ENCODE measurements around the gene ENO2. TPM values are rescaled to one million over a fixed set of nuclear protein-coding genes. Genes with fewer than 3 reads are reported as not detected.

Gene ENO2
- total RNA-seq, 4 donors from 2014 or later, result 28.7 to 49.7 (median 40.0) TPM

DNA sequence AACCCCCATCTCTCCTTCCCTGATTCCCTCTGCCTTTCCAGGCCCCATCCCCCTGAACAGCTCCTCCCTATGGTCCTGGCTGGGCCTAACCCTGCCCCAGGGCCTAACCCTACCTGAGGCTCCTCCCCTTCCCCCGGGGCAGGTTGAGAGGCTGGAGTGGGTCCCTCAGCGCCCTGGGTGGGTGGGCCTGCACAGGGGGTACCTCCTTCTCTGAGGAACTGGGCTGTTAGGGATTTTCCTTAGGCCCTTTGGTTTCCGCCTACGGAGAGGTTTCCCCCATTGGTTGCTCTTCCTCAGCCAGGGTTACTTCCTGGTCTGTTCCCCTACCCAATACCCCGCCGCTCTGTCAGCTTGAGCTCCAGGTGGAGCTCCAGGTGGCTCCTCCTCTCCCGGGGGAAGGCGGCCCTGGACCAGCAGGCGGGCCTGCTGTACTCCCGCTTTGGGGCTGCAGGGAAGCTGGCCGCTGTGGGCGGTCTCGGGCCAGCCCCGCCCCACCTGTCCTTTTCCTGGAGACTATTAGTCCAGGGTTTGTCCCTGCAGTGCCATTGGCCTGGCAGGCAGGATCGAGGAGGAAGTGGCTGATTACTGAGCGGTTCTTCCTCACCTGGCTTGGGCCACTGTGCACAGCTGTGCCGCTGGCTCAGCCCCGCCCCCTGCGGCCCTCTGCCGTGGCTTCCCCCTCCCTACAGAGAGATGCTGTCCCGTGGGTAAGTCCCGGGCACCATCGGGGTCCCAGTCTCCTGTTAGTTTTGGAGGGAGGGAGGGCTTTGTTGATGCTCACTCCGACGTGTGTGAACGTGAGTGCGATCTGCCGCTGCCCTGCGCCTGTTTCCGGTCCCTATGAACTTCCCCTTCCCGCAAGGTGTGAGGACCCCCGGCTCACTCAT lies 31.9 kb downstream of the ENO2 start:
- H3K4me1 ChIP-seq, result peaks cover 35 to 52% (median 46%) of the 10 kb centered on the region in 4 donors
- no peak for DNase-seq (ENCODE audit: extremely low spot score)
- 31% methylated on average over 27 of the region's 32 CpGs for WGBS
- no peaks in the 10 kb centered on the region for H3K27me3 ChIP-seq
- H3K27ac ChIP-seq (replicated peaks in 1 of 4), result peak overlapping the region; percentile 20 to 96 (median 44)
- no peaks in the 10 kb centered on the region for H3K9me3 ChIP-seq
- H3K36me3 ChIP-seq, result peaks cover 0 to 30% (median 23%) of the 10 kb centered on the region in 4 donors
- intact Hi-C loops (cut with DNase I), result loop anchor here (5.0 kb wide), 1 partner anchor 166 kb away; no protein-coding TSS in a partner anchor
- TF ChIP-seq CTCF (IDR thresholded peaks at IDR 0.05), result no peak
- TF ChIP-seq EP300 (IDR thresholded peaks at IDR 0.05), result no peak
- peak; percentile 21 to 35 for TF ChIP-seq POLR2AphosphoS5 (IDR thresholded peaks at IDR 0.05)
- H3K4me3 ChIP-seq, result peak overlapping the region; percentile 4 to 46 (median 16)

DNA sequence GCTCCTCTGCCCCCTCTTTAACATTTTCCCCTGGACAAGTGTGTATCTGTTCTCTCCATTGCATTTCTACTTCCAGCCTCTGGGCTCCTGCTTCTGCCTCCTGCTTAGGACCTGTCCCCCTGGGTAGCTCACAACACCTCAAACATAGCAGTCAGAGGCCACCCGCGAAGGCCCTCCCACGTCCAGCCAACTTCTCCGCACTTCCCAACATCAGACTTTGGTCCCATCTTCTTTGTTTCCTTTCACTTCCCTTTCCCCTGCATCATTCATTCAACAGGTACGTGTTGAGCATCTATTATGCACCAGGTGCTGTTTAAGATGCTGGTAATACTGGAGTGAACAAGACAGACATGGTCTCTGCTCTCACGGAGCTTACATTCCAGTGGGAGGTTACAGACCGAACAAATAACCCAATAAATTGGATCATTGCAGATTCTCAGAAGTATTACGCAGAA lies 32.6 kb downstream of the ENO2 start:
- intact Hi-C loops (cut with DNase I), result loop anchor here (5.0 kb wide), 1 partner anchor 165 kb away; no protein-coding TSS in a partner anchor
- no peaks in the 10 kb centered on the region for H3K27me3 ChIP-seq
- H3K4me1 ChIP-seq, result peaks cover 35 to 46% (median 42%) of the 10 kb centered on the region in 4 donors
- H3K36me3 ChIP-seq, result peaks cover 0 to 23% (median 16%) of the 10 kb centered on the region in 4 donors
- WGBS, result 74% methylated on average over 8 of the region's 8 CpGs
- H3K9me3 ChIP-seq, result no peaks in the 10 kb centered on the region
- TF ChIP-seq POLR2AphosphoS5 (IDR thresholded peaks at IDR 0.05) (no peak), CTCF (IDR thresholded peaks at IDR 0.05) (no peak), POLR2A (IDR thresholded peaks at IDR 0.05; ENCODE audit: low read depth) (no peak), EP300 (IDR thresholded peaks at IDR 0.05) (no peak)
- peak overlapping the region in 3 of 4 donors; percentile 20 to 96 (median 40) for H3K27ac ChIP-seq (replicated peaks in 1 of 4)
- no peak for DNase-seq (ENCODE audit: extremely low spot score)
- peak overlapping the region in 2 of 4 donors; percentile 16 to 46 for H3K4me3 ChIP-seq

- Histone ChIP-seq H3K4me1 (peaks cover 32 to 40% (median 35%) of the 10 kb centered on the region in 4 donors), H3K9me3 (no peaks in the 10 kb centered on the region), H3K27me3 (no peaks in the 10 kb centered on the region), H3K27ac (replicated peaks in 1 of 4) (no peak overlapping the region), H3K4me3 (no peak overlapping the region), H3K36me3 (peaks cover 0 to 22% (median 12%) of the 10 kb centered on the region in 4 donors)
- no peak for TF ChIP-seq POLR2AphosphoS5 (IDR thresholded peaks at IDR 0.05)
- TF ChIP-seq CTCF (IDR thresholded peaks at IDR 0.05), result no peak
- no peak for TF ChIP-seq EP300 (IDR thresholded peaks at IDR 0.05)
- TF ChIP-seq POLR2A (IDR thresholded peaks at IDR 0.05; ENCODE audit: low read depth), result no peak
- intact Hi-C loops (cut with DNase I), result loop anchor here (5.0 kb wide), 1 partner anchor 165 kb away; no protein-coding TSS in a partner anchor
- no peak for DNase-seq (ENCODE audit: extremely low spot score)
- WGBS, result 83% methylated on average over 8 of the region's 8 CpGs
Measured at GRCh38 chr12:6947615-6948014, 33.2 kb downstream of the ENO2 start.

DNA sequence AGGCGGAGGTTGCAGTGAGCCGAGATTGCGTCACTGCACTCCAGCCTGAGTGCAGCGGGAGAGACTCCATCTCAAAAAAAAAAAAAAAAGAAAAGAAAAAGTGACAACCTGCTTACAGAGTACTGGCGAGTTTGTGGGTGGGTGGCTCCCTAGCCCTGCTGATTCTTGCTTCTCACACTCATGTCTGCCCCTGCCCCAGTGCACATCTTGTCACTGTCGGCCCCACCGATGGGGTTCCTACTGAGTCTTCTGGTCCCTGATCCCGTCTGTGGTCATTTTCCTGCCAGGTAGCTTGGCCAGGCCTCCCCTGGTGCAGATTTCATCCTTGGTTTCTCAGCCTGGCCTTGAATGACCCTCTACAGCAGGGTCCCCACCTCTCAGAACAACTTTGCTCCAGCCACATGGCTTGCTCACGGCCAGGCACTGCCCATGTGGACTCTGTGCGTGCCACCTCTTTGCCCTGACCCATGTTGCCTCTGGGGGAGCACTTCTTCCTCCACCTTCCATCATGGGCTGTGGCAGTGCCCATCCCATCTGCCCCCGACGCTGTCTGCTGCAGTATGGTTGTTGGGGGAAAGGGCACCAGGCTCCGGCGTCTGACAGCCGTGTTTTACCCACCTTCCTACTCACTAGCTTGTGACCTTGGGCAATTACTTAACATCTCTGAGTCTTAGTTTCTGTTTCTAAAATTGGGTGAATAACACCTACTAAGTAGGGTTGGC lies 34.7 kb downstream of the ENO2 start:
- no peak overlapping the region for H3K4me3 ChIP-seq
- DNase-seq (ENCODE audit: extremely low spot score), result no peak
- H3K27me3 ChIP-seq, result no peaks in the 10 kb centered on the region
- intact Hi-C loops (cut with DNase I), result loop anchor here (5.0 kb wide), 1 partner anchor 163 kb away; no protein-coding TSS in a partner anchor
- WGBS, result 78% methylated on average over 15 of the region's 15 CpGs
- TF ChIP-seq CTCF (IDR thresholded peaks at IDR 0.05) (no peak), POLR2AphosphoS5 (IDR thresholded peaks at IDR 0.05) (no peak), POLR2A (IDR thresholded peaks at IDR 0.05; ENCODE audit: low read depth) (no peak), EP300 (IDR thresholded peaks at IDR 0.05) (no peak)
- peak overlapping the region in 1 of 4 donors; percentile 1 for H3K27ac ChIP-seq (replicated peaks in 1 of 4)
- no peaks in the 10 kb centered on the region for H3K9me3 ChIP-seq
- H3K36me3 ChIP-seq, result peaks cover 0 to 22% (median 12%) of the 10 kb centered on the region in 4 donors
- peaks cover 24 to 38% (median 27%) of the 10 kb centered on the region in 4 donors for H3K4me1 ChIP-seq
